ENCODE data around the gene CSMD2.

DNA sequence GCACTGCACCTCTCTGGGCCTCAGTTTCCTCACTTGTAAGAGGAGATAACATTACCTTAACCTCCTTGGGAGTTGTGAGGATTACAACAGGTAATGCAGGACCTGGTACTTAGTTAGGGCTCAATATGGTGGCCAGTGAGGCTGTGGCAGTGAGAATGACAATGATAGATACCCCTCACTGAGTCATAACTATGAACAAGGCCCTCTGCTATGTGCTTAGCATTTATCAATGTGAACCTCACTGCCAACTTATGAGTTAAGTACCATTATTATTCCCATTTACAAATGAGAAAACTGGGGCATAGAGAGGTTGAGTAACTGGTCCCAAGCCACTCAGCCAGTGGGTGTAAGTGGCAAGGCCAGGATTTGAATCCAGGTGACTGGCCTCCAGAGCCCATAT is 236.8 kb downstream of the CSMD2 start:
- TF ChIP-seq, protein P1, sequence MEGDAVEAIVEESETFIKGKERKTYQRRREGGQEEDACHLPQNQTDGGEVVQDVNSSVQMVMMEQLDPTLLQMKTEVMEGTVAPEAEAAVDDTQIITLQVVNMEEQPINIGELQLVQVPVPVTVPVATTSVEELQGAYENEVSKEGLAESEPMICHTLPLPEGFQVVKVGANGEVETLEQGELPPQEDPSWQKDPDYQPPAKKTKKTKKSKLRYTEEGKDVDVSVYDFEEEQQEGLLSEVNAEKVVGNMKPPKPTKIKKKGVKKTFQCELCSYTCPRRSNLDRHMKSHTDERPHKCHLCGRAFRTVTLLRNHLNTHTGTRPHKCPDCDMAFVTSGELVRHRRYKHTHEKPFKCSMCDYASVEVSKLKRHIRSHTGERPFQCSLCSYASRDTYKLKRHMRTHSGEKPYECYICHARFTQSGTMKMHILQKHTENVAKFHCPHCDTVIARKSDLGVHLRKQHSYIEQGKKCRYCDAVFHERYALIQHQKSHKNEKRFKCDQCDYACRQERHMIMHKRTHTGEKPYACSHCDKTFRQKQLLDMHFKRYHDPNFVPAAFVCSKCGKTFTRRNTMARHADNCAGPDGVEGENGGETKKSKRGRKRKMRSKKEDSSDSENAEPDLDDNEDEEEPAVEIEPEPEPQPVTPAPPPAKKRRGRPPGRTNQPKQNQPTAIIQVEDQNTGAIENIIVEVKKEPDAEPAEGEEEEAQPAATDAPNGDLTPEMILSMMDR (conservative IDR thresholded peaks at IDR 0.05; ENCODE audit: low read depth, low read length), result no peak
- TF ChIP-seq RAD21 (IDR thresholded peaks at IDR 0.05; ENCODE audit: low read length) (no peak), POLR2A (IDR thresholded peaks at IDR 0.05; ENCODE audit: low read depth, low read length) (no peak), MXI1 (IDR thresholded peaks at IDR 0.05; ENCODE audit: borderline replicate concordance, low read depth, low read length) (no peak), NFE2L2 (IDR thresholded peaks at IDR 0.05; ENCODE audit: low read depth, low read length) (no peak), MAZ (IDR thresholded peaks at IDR 0.05; ENCODE audit: borderline replicate concordance, low read depth, low read length) (no peak), FOS (IDR thresholded peaks at IDR 0.05; ENCODE audit: low read depth, low read length) (no peak), BHLHE40 (IDR thresholded peaks at IDR 0.05; ENCODE audit: low read depth, low read length) (no peak), SMC3 (IDR thresholded peaks at IDR 0.05; ENCODE audit: low read depth, low read length) (no peak)
- TF ChIP-seq, protein P2, sequence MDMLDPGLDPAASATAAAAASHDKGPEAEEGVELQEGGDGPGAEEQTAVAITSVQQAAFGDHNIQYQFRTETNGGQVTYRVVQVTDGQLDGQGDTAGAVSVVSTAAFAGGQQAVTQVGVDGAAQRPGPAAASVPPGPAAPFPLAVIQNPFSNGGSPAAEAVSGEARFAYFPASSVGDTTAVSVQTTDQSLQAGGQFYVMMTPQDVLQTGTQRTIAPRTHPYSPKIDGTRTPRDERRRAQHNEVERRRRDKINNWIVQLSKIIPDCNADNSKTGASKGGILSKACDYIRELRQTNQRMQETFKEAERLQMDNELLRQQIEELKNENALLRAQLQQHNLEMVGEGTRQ (IDR thresholded peaks at IDR 0.05; ENCODE audit: low read depth, low read length), result no peak
- TF ChIP-seq, protein P3, sequence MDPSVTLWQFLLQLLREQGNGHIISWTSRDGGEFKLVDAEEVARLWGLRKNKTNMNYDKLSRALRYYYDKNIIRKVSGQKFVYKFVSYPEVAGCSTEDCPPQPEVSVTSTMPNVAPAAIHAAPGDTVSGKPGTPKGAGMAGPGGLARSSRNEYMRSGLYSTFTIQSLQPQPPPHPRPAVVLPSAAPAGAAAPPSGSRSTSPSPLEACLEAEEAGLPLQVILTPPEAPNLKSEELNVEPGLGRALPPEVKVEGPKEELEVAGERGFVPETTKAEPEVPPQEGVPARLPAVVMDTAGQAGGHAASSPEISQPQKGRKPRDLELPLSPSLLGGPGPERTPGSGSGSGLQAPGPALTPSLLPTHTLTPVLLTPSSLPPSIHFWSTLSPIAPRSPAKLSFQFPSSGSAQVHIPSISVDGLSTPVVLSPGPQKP (IDR thresholded peaks at IDR 0.05; ENCODE audit: borderline replicate concordance, low read depth, low read length), result no peak
